Activated CD4-positive, CD25-positive, alpha-beta regulatory T cell treated with anti-CD3 and anti-CD28 coated beads, Interleukin-2, amount 50 U/mL, for 24 hours (primary cell): Measurements from ENCODE around the gene PAK1IP1.
"Not testable (repeated sequence)": the region's sequence is repeated elsewhere in the genome, so short reads cannot be mapped to it uniquely, and the experiment has no call there.

ENCODE experiments used
- ATAC-seq, 2 donors: fragments of 150-1000 bp; cut with Tn5 transposase; one replicate each; pipeline ENCODE4 v1.10.0; 2021; ENCODE audit warnings: mild to moderate bottlenecking in 1 of 2, moderate library complexity in 1 of 2

Gene PAK1IP1

GRCh38 chr6:10746915-10747250 lies 52.1 kb downstream of the PAK1IP1 start:
- ATAC-seq: no peak

DNA sequence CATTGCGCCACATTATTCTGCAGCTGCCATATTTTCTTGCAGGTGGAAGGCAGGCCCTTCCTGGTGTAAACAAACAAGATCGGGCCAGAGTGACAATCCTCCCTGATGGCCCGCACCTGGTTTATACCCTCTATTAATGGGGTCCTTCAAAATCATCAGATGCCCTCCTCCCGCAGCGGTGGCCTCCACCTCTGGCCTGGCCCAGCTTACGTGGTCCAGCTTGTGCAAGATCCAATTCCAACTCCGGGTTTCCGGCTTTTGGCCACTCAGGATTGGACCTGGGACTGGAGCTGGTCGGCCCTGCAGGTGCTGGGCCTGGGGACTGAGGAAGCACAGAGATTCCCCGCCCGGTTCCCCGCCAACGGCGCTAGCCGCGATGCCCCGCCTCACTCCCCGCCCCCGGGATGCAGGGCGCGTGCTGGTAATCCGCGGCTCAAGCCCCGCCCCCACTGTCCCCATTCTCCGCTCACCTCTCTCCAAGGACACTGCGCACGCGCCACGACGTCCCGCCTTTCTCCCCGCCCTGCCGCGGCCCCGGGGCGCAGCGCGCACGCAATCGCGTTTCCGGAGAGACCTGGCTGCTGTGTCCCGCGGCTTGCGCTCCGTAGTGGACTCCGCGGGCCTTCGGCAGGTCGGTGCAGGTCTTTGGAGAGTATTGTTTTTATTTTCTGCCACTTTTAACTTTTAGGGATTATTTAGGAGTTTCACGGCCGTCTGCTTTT lies 52.6 kb downstream of the PAK1IP1 start, which contains the start of gene TMEM14B:
TMEM14B (plus strand) TSS at position 555 of the 722 bp plus-strand sequence. CDS start 1,441 bp downstream, outside the sequence.
- peak; percentile 95 for ATAC-seq

DNA sequence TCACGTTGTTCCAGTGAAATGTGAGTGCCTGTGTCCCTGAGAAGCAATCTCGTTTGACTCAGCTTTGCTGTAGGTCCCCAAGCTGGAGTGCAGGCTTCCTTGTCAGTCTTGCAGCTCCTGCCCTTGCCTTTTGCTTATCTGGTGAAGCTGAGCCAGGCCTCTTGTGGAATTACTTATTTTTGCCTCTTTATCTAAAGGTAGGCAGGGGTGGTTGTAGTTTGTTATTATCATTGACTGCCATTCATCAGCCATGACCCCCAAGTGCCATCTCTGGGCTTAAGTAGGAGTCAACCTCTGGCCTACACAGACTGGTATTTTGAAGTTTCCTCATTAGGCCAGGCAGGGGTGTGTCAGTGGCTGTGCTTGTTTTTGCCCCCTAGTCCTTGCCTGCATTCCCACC lies 55.0 kb downstream of the PAK1IP1 start:
- ATAC-seq: no peak

- ATAC-seq: not testable (repeated sequence)
Measured at GRCh38 chr6:10750568-10750967, 55.8 kb downstream of the PAK1IP1 start.

GRCh38 chr6:10751757-10752156 lies 57.0 kb downstream of the PAK1IP1 start:
- ATAC-seq: not testable (repeated sequence)

GRCh38 chr6:10756085-10756484 lies 61.3 kb downstream of the PAK1IP1 start:
- no peak for ATAC-seq
